ENCODE data around the gene GIT1.

- TF ChIP-seq MTA1 (IDR thresholded peaks at IDR 0.05; ENCODE audit: borderline replicate concordance) (no peak), BRF1 (IDR thresholded peaks at IDR 0.05; ENCODE audit: borderline replicate concordance, extremely low read depth, insufficient read length) (no peak), ZBTB49 (CRISPR knock-in tag; IDR thresholded peaks at IDR 0.05; ENCODE audit: borderline replicate concordance) (no peak), GABPA (tag; conservative IDR thresholded peaks at IDR 0.05; ENCODE audit: low read depth) (no peak), BHLHE40 (IDR thresholded peaks at IDR 0.05; ENCODE audit: low read length) (peak; percentile 42), ZNF3 (CRISPR knock-in tag; IDR thresholded peaks at IDR 0.05) (no peak), CCAR2 (IDR thresholded peaks at IDR 0.05; ENCODE audit: low read depth, low read length) (no peak), RFX5 (IDR thresholded peaks at IDR 0.05; ENCODE audit: low read depth, low read length) (no peak), FOXP1 (CRISPR knock-in tag; IDR thresholded peaks at IDR 0.05) (no peak)
- TF ChIP-seq, protein P1, sequence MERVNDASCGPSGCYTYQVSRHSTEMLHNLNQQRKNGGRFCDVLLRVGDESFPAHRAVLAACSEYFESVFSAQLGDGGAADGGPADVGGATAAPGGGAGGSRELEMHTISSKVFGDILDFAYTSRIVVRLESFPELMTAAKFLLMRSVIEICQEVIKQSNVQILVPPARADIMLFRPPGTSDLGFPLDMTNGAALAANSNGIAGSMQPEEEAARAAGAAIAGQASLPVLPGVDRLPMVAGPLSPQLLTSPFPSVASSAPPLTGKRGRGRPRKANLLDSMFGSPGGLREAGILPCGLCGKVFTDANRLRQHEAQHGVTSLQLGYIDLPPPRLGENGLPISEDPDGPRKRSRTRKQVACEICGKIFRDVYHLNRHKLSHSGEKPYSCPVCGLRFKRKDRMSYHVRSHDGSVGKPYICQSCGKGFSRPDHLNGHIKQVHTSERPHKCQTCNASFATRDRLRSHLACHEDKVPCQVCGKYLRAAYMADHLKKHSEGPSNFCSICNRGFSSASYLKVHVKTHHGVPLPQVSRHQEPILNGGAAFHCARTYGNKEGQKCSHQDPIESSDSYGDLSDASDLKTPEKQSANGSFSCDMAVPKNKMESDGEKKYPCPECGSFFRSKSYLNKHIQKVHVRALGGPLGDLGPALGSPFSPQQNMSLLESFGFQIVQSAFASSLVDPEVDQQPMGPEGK (CRISPR knock-in tag; IDR thresholded peaks at IDR 0.05; ENCODE audit: borderline replicate concordance): no peak
- TF ChIP-seq, protein P2, sequence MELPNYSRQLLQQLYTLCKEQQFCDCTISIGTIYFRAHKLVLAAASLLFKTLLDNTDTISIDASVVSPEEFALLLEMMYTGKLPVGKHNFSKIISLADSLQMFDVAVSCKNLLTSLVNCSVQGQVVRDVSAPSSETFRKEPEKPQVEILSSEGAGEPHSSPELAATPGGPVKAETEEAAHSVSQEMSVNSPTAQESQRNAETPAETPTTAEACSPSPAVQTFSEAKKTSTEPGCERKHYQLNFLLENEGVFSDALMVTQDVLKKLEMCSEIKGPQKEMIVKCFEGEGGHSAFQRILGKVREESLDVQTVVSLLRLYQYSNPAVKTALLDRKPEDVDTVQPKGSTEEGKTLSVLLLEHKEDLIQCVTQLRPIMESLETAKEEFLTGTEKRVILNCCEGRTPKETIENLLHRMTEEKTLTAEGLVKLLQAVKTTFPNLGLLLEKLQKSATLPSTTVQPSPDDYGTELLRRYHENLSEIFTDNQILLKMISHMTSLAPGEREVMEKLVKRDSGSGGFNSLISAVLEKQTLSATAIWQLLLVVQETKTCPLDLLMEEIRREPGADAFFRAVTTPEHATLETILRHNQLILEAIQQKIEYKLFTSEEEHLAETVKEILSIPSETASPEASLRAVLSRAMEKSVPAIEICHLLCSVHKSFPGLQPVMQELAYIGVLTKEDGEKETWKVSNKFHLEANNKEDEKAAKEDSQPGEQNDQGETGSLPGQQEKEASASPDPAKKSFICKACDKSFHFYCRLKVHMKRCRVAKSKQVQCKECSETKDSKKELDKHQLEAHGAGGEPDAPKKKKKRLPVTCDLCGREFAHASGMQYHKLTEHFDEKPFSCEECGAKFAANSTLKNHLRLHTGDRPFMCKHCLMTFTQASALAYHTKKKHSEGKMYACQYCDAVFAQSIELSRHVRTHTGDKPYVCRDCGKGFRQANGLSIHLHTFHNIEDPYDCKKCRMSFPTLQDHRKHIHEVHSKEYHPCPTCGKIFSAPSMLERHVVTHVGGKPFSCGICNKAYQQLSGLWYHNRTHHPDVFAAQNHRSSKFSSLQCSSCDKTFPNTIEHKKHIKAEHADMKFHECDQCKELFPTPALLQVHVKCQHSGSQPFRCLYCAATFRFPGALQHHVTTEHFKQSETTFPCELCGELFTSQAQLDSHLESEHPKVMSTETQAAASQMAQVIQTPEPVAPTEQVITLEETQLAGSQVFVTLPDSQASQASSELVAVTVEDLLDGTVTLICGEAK (IDR thresholded peaks at IDR 0.05): no peak
- TF ChIP-seq, protein P2 (CRISPR knock-in tag; IDR thresholded peaks at IDR 0.05): no peak
- TF ChIP-seq, protein P3, sequence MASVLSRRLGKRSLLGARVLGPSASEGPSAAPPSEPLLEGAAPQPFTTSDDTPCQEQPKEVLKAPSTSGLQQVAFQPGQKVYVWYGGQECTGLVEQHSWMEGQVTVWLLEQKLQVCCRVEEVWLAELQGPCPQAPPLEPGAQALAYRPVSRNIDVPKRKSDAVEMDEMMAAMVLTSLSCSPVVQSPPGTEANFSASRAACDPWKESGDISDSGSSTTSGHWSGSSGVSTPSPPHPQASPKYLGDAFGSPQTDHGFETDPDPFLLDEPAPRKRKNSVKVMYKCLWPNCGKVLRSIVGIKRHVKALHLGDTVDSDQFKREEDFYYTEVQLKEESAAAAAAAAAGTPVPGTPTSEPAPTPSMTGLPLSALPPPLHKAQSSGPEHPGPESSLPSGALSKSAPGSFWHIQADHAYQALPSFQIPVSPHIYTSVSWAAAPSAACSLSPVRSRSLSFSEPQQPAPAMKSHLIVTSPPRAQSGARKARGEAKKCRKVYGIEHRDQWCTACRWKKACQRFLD (CRISPR knock-in tag; IDR thresholded peaks at IDR 0.05): no peak
Observed at GRCh38 chr17:29615492-29616299, 26.2 kb upstream of the GIT1 start.

All from K562 (cell line).